MM.1S (cell line): ENCODE measurements around the gene SH2D1B.
A peak's percentile ranks its signal among the peaks of the same experiment; 100 is the strongest.
"Not testable (repeated sequence)": the region's sequence is repeated elsewhere in the genome, so short reads cannot be mapped to it uniquely, and the experiment has no call there.

Experiments used
- DNase-seq: peaks from one replicate; pipeline ENCODE4 v3.0.0-alpha.2; 2015
- H2AFZ ChIP-seq: fragments of 300-600 bp; sonication (generic); 2 replicates; pipeline ENCODE4 v1.6.0; 2016; ENCODE audit warnings: antibody characterized with exemption, low read length
- H3F3A ChIP-seq: fragments of 300-600 bp; sonication (generic); 2 replicates; pipeline ENCODE4 v1.6.1; 2016; ENCODE audit warnings: mild to moderate bottlenecking, antibody characterized with exemption, low read length, moderate library complexity, mixed read lengths; ENCODE audit not compliant: insufficient read depth
- H3K27ac ChIP-seq: fragments of 300-600 bp; sonication (generic); 2 replicates; pipeline ENCODE4 v1.5.1; 2016; ENCODE audit warnings: mild to moderate bottlenecking, low read length
- H3K27me3 ChIP-seq: fragments of 300-600 bp; sonication (generic); replicated peaks from 2 replicates; pipeline ENCODE4 v1.6.0; 2016; ENCODE audit warnings: low read length; ENCODE audit not compliant: insufficient read depth
- H3K36me3 ChIP-seq: fragments of 300-600 bp; sonication (generic); replicated peaks from 2 replicates; pipeline ENCODE4 v1.6.1; 2016; ENCODE audit warnings: mild to moderate bottlenecking, low read length, mixed read lengths; ENCODE audit not compliant: insufficient read depth
- H3K4me1 ChIP-seq: fragments of 300-600 bp; sonication (generic); 2 replicates; pipeline ENCODE4 v1.6.1; 2016; ENCODE audit warnings: low read length, mixed read lengths
- H3K4me2 ChIP-seq: fragments of 300-600 bp; sonication (generic); 2 replicates; pipeline ENCODE4 v1.6.0; 2016; ENCODE audit warnings: low read depth, low read length
- H3K4me3 ChIP-seq: fragments of 300-600 bp; sonication (generic); 2 replicates; pipeline ENCODE4 v1.5.1; 2016; ENCODE audit warnings: low read length, mixed read lengths
- H3K79me2 ChIP-seq: fragments of 300-600 bp; sonication (generic); 2 replicates; pipeline ENCODE4 v1.6.1; 2016; ENCODE audit warnings: mixed run types, low read length, mixed read lengths
- H3K9ac ChIP-seq: fragments of 300-600 bp; sonication (generic); 2 replicates; pipeline ENCODE4 v1.6.1; 2016; ENCODE audit warnings: low read length, mixed read lengths
- H3K9me2 ChIP-seq: fragments of 300-600 bp; sonication (generic); replicated peaks from 2 replicates; pipeline ENCODE4 v1.6.1; 2016; ENCODE audit warnings: mild to moderate bottlenecking, low read length, mixed read lengths; ENCODE audit not compliant: insufficient read depth
- H3K9me3 ChIP-seq: fragments of 300-600 bp; sonication (generic); replicated peaks from 2 replicates; pipeline ENCODE4 v1.6.1; 2016; ENCODE audit warnings: mild to moderate bottlenecking, low read length, mixed read lengths; ENCODE audit not compliant: insufficient read depth
- H4K20me1 ChIP-seq: fragments of 300-600 bp; sonication (generic); 2 replicates; pipeline ENCODE4 v1.6.1; 2016; ENCODE audit warnings: mild to moderate bottlenecking, low read length, moderate library complexity, mixed read lengths; ENCODE audit not compliant: insufficient read depth
- EZH2 ChIP-seq: fragments of 300-600 bp; sonication (generic); optimal IDR thresholded peaks from 2 replicates; pipeline ENCODE3; 2017; ENCODE audit warnings: low read depth, mild to moderate bottlenecking, antibody characterized with exemption, low read length, mixed read lengths
- EZH2phosphoT487 ChIP-seq: fragments of 300-600 bp; sonication (generic); IDR thresholded peaks from 2 replicates; pipeline ENCODE4 v1.6.1; 2018; ENCODE audit warnings: antibody characterized with exemption, low read length
- TF ChIP-seq, protein P1 (sequence below): fragments of 300-600 bp; sonication (generic); IDR thresholded peaks from 2 replicates; pipeline ENCODE4 v1.5.1; 2016; ENCODE audit warnings: antibody characterized with exemption, low read length, mixed read lengths

The SH2D1B gene

DNA sequence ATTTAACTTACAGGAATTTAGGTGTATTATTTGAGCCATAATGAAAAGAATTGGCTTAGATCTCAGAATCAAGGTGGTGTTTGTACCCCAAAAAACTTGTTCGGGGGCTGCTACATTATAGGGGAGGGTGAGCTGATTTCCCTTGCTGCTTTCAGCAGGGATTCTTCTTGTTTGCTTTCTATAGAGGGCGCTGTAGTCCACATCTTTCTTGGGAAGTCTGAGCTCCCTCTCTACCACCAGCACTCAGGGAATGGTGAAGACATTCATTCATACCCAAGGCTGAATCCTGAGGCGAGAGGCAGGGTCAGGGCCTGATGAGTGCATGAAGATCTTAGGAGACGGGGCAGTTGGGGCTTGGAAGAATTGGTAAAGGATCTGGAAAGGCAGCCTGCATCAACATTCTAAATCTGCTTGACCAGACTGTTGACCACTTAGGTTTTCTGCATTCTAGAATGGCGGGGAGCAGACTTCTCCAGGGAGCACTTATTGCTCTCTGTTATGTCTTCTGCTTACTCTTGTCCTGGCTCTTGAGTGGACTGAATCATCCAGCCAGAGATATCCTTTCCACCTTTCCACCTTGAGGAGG, 54.2 kb downstream of the SH2D1B start:
- Histone ChIP-seq H3K4me1 (peaks cover 22% of the 10 kb centered on the region), H3K27ac (no peak overlapping the region), H3K9me2 (no peaks in the 10 kb centered on the region), H3K27me3 (no peaks in the 10 kb centered on the region), H3K9ac (no peak overlapping the region), H3K4me2 (no peak overlapping the region), H3K4me3 (no peak overlapping the region), H3K9me3 (no peaks in the 10 kb centered on the region), H3F3A (no peaks in the 10 kb centered on the region), H3K36me3 (no peaks in the 10 kb centered on the region), H2AFZ (no peak overlapping the region), H3K79me2 (no peaks in the 10 kb centered on the region), H4K20me1 (no peaks in the 10 kb centered on the region)
- TF ChIP-seq EZH2 = no peak
- TF ChIP-seq, protein P1, sequence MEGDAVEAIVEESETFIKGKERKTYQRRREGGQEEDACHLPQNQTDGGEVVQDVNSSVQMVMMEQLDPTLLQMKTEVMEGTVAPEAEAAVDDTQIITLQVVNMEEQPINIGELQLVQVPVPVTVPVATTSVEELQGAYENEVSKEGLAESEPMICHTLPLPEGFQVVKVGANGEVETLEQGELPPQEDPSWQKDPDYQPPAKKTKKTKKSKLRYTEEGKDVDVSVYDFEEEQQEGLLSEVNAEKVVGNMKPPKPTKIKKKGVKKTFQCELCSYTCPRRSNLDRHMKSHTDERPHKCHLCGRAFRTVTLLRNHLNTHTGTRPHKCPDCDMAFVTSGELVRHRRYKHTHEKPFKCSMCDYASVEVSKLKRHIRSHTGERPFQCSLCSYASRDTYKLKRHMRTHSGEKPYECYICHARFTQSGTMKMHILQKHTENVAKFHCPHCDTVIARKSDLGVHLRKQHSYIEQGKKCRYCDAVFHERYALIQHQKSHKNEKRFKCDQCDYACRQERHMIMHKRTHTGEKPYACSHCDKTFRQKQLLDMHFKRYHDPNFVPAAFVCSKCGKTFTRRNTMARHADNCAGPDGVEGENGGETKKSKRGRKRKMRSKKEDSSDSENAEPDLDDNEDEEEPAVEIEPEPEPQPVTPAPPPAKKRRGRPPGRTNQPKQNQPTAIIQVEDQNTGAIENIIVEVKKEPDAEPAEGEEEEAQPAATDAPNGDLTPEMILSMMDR = peak; percentile 70
- peak; percentile 34 for DNase-seq

DNA sequence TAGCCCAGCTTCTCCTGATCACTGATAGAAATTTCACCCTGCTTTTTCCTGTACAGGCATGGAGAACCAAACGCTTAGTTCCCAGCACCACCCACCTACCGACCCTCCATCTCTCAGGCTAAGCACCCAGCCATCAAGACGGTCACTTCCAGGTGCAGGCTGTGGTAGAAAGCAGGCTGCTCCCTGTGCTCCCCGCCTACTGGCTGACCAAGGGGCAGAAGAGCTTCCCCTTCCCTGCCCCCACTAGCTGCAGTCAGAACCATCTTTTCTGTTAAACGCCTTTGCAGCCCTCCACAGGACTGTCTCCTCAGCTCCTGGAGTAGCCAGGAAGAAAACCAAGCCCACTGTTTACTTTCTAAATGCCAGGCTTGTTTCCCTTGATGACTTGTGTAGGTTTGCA, 58.2 kb downstream of the SH2D1B start:
- no peaks in the 10 kb centered on the region for H3K4me1 ChIP-seq
- no peak overlapping the region for H2AFZ ChIP-seq
- H3K9me2 ChIP-seq = no peaks in the 10 kb centered on the region
- no peak overlapping the region for H3K4me2 ChIP-seq
- H3K27me3 ChIP-seq = no peaks in the 10 kb centered on the region
- DNase-seq = no peak
- no peaks in the 10 kb centered on the region for H3K9me3 ChIP-seq
- TF ChIP-seq EZH2 (no peak), EZH2phosphoT487 (no peak)
- TF ChIP-seq, protein P1 = no peak
- no peak overlapping the region for H3K27ac ChIP-seq
- H3K36me3 ChIP-seq = no peaks in the 10 kb centered on the region
- H3K4me3 ChIP-seq = no peak overlapping the region
- H3K9ac ChIP-seq = no peak overlapping the region
- no peaks in the 10 kb centered on the region for H4K20me1 ChIP-seq
- no peaks in the 10 kb centered on the region for H3F3A ChIP-seq
- H3K79me2 ChIP-seq = no peaks in the 10 kb centered on the region

DNA sequence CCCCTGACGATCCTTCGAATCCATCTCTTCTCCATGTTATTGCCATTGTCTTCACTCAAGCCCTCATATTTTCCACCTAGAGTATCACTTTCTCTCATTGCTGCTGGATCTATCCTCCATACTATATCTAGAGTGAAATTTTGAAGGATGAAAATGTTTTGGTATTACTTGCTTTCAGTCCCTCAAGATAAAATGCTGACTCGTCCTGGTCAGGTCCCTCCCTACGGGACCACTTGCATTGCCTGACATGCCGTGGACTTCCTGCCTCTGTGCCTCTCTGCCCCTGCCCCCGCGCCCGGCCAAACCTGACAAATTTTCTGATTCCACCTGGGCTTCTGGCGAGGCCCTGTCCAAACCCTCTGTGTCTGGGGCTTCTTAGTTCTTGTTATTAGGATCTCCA, 58.9 kb downstream of the SH2D1B start:
- no peaks in the 10 kb centered on the region for H3F3A ChIP-seq
- H3K4me1 ChIP-seq = no peaks in the 10 kb centered on the region
- no peak overlapping the region for H3K9ac ChIP-seq
- no peaks in the 10 kb centered on the region for H3K9me3 ChIP-seq
- no peaks in the 10 kb centered on the region for H3K79me2 ChIP-seq
- H3K27me3 ChIP-seq = no peaks in the 10 kb centered on the region
- H3K27ac ChIP-seq = no peak overlapping the region
- no peak overlapping the region for H2AFZ ChIP-seq
- H4K20me1 ChIP-seq = no peaks in the 10 kb centered on the region
- TF ChIP-seq, protein P1 = no peak
- TF ChIP-seq EZH2 = no peak
- no peak for TF ChIP-seq EZH2phosphoT487
- H3K36me3 ChIP-seq = no peaks in the 10 kb centered on the region
- no peaks in the 10 kb centered on the region for H3K9me2 ChIP-seq
- H3K4me3 ChIP-seq = no peak overlapping the region
- no peak for DNase-seq
- no peak overlapping the region for H3K4me2 ChIP-seq

DNA sequence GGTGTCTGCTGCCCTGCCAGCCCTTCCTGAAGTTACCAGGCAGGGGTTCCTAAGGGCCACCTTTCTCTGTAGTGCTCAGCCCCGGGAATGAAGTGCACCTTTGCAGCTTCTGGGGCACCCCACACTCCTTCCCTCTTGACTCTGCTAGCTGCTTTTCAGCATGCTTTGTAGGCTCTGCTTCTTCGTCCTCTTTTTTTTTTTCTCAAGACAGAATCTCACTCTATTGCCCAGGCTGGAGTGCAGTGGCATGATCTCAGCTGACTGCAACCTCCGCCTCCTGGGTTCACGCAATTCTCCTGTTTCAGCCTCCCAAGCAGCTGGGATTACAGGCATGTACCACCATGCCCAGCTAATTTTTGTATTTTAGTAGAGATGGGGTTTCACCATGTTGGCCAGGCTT, 60.1 kb downstream of the SH2D1B start:
- H3K4me2 ChIP-seq, H3K27me3 ChIP-seq, H3K9me3 ChIP-seq, H3K4me3 ChIP-seq, H3F3A ChIP-seq, H3K4me1 ChIP-seq, H2AFZ ChIP-seq, H3K36me3 ChIP-seq, DNase-seq, H3K9ac ChIP-seq, H3K79me2 ChIP-seq, H4K20me1 ChIP-seq, H3K27ac ChIP-seq, H3K9me2 ChIP-seq: not testable (repeated sequence)
